Measurements from ENCODE around the gene EIF4A2.
"Not testable (repeated sequence)": the region's sequence is repeated elsewhere in the genome, so short reads cannot be mapped to it uniquely, and the experiment has no call there.

EIF4A2 gene

GRCh38 chr3:186785495-186786018, 2.2 kb downstream of the EIF4A2 start:
- no peak for DNase-seq

DNA sequence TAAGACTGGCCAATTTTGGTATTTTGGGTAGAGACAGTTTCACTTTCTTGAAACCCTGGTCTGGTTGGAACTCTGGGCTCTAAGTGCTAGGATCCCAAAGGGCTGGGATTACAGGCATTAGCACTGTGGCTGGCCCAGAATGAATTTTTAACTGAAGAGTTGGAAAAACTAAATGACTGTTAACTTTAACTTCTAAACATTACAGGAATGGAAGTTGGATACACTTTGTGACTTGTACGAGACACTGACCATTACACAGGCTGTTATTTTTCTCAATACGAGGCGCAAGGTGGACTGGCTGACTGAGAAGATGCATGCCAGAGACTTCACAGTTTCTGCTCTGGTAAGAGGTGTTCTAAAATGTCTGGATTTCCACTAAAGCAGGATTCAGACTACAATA, 3.5 kb downstream of the EIF4A2 start:
- no peak for DNase-seq

DNA sequence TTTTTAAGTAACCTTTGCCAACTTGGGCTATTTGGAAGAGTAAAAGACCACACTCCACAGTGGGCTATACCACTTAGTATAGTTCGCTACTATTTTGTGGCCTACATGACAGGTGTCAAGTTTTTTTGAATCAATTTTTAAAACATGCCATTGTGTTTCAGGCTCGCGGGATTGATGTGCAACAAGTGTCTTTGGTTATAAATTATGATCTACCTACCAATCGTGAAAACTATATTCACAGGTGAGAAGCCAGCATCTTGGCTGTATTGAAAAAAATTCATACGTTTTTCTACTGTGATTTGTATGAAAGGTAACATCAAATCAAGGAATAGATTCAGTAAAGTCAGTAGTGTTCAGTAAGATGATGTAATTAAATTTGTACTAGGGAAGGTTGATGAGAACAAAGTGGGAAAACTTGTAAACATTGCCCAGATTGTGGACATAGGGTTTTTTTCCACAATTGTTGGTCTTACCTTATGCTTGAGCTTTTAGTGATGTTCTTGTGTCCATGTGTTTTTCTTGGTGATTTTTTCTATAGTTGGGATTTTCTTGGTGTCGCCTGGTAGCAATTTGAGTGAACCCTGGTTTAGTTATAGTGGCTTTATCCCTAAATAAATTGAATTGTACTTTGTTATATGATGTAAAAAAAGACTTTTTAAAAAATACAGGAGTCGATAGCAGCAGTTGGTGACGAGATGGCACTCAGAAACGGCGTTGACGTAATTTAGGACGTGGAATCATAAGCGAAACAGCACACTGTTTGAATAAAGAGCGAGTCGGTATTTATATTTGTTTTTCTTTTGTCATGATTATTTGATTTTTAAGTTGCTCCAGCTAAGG, 4.5 kb downstream of the EIF4A2 start:
- DNase-seq = no peak

- no peak for DNase-seq
Measured at GRCh38 chr3:186788482-186789370, 5.3 kb downstream of the EIF4A2 start.

DNA sequence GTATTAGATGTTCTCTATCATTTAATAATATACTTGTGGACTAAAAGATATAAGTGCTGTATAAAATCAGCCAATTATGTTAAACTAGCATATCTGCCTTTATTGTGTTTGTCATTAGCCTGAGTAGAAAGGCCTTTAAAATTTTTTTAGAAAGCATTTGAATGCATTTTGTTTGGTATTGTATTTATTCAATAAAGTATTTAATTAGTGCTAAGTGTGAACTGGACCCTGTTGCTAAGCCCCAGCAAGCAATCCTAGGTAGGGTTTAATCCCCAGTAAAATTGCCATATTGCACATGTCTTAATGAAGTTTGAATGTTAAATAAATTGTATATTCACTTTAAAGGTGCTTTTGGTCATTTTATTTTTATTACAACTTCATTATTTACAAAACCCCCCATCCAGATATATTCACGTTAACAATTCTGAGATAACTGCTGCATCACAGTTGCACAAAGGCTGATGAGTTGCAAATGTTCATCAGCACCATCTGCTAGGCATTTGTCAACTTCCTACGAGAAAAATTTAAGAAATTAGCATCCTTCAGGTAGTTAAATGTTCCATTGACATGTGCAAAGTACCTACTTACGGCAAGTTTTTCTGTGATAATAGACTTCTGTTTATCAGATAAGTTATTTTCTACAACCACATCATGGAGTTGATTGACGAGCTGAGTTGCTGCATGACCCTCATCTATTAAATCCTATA, 6.3 kb downstream of the EIF4A2 start:
- no peak for DNase-seq

DNA sequence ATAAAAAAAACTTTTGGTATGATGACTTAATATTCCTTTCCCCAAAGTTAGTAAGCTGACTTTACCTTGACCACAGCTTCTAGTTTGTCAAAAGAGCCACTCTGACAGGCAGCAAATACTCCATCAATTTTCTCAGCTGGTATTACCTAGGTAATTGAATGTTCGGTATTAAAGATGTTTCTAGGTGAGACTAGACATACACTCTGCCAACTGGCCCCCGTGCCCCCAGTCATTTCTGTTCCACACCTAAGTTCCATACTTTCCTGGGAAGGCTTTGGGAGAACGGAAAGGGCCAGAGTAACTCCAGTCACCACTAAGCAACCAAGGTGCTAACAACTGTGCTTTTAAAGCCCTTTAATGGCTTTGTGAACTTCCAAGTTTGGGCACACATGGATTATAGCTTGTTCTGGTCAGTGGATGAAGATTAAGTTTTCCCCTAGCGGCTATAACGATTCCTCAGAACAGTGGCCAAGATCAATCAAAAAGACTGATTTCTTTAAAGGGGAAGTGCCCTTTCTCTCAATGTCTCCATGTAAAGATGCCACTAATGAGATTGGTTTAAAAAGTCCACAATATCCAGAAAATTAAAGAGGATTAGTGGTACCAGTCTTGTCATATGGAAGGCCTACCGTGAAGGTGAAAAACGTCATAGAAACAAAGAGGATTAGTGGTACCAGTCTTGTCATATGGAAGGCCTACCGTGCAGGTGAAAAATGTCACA, 7.0 kb downstream of the EIF4A2 start:
- no peak for DNase-seq

DNA sequence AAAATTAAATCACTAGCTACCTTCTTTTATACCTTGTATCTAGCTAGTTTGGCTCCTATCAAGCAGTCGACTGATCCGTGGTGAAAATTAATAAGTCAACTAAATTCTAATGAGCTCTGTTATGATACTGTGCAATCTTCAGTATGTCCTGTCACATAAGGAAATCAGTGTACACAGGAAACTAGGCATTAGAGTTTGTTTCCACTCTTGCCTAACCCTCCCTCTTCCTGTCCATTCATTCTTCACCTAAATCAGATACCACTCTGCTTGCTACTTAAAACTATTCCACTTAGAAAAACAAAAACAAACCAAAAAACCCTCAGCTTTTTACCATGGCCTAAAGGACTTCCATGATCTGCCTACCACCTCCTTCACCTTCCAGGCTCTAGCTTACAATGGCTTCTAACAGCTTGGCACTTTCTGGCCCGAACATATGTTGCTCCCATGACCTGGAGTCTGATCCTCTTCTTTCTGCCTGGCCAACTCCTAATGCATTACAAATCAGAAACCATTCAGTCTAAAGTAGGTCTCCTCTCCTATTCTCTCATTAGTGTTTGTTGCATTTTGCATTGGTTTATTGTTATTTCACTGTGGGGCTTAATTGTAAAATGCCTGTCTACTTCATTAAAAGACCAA, 15.0 kb downstream of the EIF4A2 start:
- no peak for DNase-seq

DNA sequence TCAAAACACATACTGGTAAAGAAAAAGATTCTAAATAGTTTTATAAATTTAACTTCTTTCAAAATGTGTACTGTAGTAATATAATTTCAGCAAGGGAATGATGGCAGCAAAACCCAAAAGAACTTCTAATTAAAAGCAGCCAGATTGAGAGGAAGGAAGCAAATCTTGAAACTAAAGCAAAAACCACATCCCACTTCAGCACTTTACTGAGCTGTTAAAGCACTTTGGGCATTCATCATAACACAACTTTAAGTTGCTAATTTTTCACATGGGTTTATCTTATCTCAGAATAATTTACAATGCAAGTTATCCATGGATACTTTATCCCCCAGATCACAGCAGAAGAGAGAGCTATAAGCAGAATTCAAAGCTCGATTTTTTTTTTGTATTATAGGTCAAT, 16.9 kb downstream of the EIF4A2 start:
- DNase-seq = no peak

GRCh38 chr3:186802701-186803100, 19.3 kb downstream of the EIF4A2 start:
- no peak for DNase-seq

GRCh38 chr3:186803447-186803846, 20.1 kb downstream of the EIF4A2 start:
- DNase-seq = not testable (repeated sequence)

GRCh38 chr3:186806089-186807055, 23.0 kb downstream of the EIF4A2 start, which contains the start of gene RFC4:
RFC4 (minus strand) TSS chr3:186806482; CDS start chr3:186804713, 1,769 bp downstream.
- DNase-seq = peak; percentile 77

GRCh38 chr3:186807231-186807630, 23.9 kb downstream of the EIF4A2 start:
- no peak for DNase-seq

GRCh38 chr3:186810336-186810996, 27.1 kb downstream of the EIF4A2 start:
- no peak for DNase-seq

- DNase-seq = not testable (repeated sequence)
Measured at GRCh38 chr3:186811313-186811712, 27.9 kb downstream of the EIF4A2 start.

DNA sequence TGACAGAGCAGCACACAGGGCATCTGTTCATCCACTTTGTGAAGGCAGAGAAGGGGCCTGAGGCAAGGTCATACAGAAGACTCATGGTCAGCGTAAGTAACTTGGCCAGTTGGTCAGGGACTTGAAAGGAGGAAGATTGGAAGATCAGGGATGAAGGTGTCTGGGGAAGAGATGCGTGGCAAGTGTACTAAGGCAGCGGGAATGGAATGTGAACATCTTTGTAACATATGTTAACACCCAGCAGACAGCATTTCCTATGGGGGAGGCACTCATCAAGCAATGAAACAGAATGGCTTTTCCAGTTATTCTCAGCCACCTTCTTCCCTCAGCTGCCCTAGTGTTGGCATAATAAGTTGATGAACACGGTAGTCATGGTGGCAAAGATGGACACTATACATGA, 30.7 kb downstream of the EIF4A2 start:
- no peak for DNase-seq

- DNase-seq = no peak
Measured at GRCh38 chr3:186815435-186815834, 32.1 kb downstream of the EIF4A2 start.

GRCh38 chr3:186818516-186818915, 35.1 kb downstream of the EIF4A2 start:
- DNase-seq = no peak

GRCh38 chr3:186818956-186819355, 35.6 kb downstream of the EIF4A2 start:
- DNase-seq = no peak

GRCh38 chr3:186821429-186822387, 38.3 kb downstream of the EIF4A2 start:
- DNase-seq = peak; percentile 14

Data from NCI-H1092 (cell line).